ENCODE measurements around the gene C4orf50.

DNA sequence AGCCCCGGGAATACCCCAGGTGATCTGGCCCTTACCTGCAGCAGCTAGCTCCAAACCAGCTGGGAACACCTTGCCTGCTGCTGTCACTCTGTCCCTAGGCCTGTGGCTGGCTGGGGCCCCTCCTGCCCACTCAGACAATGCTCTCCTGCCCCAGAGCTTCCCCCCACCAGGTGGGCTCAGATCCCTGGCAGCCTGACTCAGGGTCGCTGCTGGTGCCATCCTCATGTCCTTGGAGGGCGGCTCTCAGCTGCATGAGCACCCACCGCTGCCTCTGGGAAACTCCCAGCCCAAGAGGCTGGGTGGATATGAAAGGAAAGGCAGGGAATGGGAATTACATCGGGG, 15.8 kb downstream of the C4orf50 start:
- TF ChIP-seq POLR2A (IDR thresholded peaks at IDR 0.05), result no peak
- TF ChIP-seq CTCF (IDR thresholded peaks at IDR 0.05), result no peak
